Osteoblast (primary cell): ENCODE results near the gene RANBP3. TPM values are rescaled to one million over a fixed set of nuclear protein-coding genes. Genes with fewer than 3 reads are reported as not detected.

Experiments used
- DNase-seq: peaks from one replicate; pipeline ENCODE4 v3.0.0; 2011; ENCODE audit warnings: low spot score, mixed read lengths; ENCODE audit not compliant: insufficient read length; ENCODE audit errors: missing footprints
- H2AFZ ChIP-seq: 2 replicates; pipeline ENCODE4 v1.6.0; 2011; ENCODE audit warnings: mild to moderate bottlenecking, low read length
- H3K27ac ChIP-seq: 2 replicates; pipeline ENCODE4 v1.5.1; 2011; ENCODE audit warnings: mild to moderate bottlenecking, low read depth, low read length, moderate library complexity
- H3K27me3 ChIP-seq: 2 replicates; pipeline ENCODE4 v1.6.0; 2012; ENCODE audit warnings: mild to moderate bottlenecking, control low read depth, inconsistent platforms, low read length, moderate library complexity; ENCODE audit not compliant: insufficient read depth
- H3K36me3 ChIP-seq: 2 replicates; pipeline ENCODE4 v1.5.1; 2011; ENCODE audit warnings: mild to moderate bottlenecking, low read length, control low read depth, moderate library complexity; ENCODE audit not compliant: insufficient read depth
- H3K4me1 ChIP-seq: 2 replicates; pipeline ENCODE4 v1.5.1; 2011; ENCODE audit warnings: mild to moderate bottlenecking, low read length, control low read depth, moderate library complexity; ENCODE audit not compliant: insufficient read depth
- H3K4me2 ChIP-seq: 2 replicates; pipeline ENCODE4 v1.6.0; 2011; ENCODE audit warnings: mild to moderate bottlenecking, low read length; ENCODE audit not compliant: insufficient read depth
- H3K4me3 ChIP-seq: fragments of 200-600 bp; sonication (generic); 3 replicates; pipeline ENCODE4 v1.5.1; 2012; ENCODE audit warnings: mild to moderate bottlenecking, low read length, inconsistent platforms; ENCODE audit not compliant: insufficient read depth
- H3K79me2 ChIP-seq: 2 replicates; pipeline ENCODE4 v1.6.0; 2012; ENCODE audit warnings: mild to moderate bottlenecking, low read length, control low read depth, inconsistent platforms; ENCODE audit not compliant: insufficient read depth
- H3K9me3 ChIP-seq: 2 replicates; pipeline ENCODE4 v1.5.1; 2011; ENCODE audit warnings: low read depth, low read length, control low read depth
- H4K20me1 ChIP-seq: 2 replicates; pipeline ENCODE4 v1.6.0; 2012; ENCODE audit warnings: mild to moderate bottlenecking, low read length, control low read depth; ENCODE audit not compliant: insufficient read depth
- CTCF ChIP-seq: IDR thresholded peaks from 2 replicates; pipeline ENCODE4 v1.5.1; 2011; ENCODE audit warnings: mild to moderate bottlenecking, low read depth, low read length, moderate library complexity; ENCODE audit errors: extremely low read depth
- total RNA-seq: library from RNA; depleted of rRNA; stranded (reverse); fragments of >200 nt; gene quantifications from 2 replicates; pipeline ENCODE4 v1.2.3, GENCODE V29; 2012

The RANBP3 gene
- total RNA-seq, 1 donor: 40.5 TPM

- no peak overlapping the region for H3K4me3 ChIP-seq
- H3K9me3 ChIP-seq: no peaks in the 10 kb centered on the region
- no peak for TF ChIP-seq CTCF
- no peaks in the 10 kb centered on the region for H3K36me3 ChIP-seq
- DNase-seq: peak; percentile 5
- no peaks in the 10 kb centered on the region for H3K79me2 ChIP-seq
- H3K4me2 ChIP-seq: no peak overlapping the region
- no peak overlapping the region for H2AFZ ChIP-seq
- no peaks in the 10 kb centered on the region for H3K4me1 ChIP-seq
- H4K20me1 ChIP-seq: no peaks in the 10 kb centered on the region
- no peak overlapping the region for H3K27ac ChIP-seq
- H3K27me3 ChIP-seq: no peaks in the 10 kb centered on the region
These were observed 21.8 kb upstream of the RANBP3 start for GRCh38 chr19:5999693-6000092.

GRCh38 chr19:5997371-5997770, 19.4 kb upstream of the RANBP3 start:
- H3K4me2 ChIP-seq: no peak overlapping the region
- no peaks in the 10 kb centered on the region for H3K9me3 ChIP-seq
- H3K79me2 ChIP-seq: no peaks in the 10 kb centered on the region
- H3K4me1 ChIP-seq: no peaks in the 10 kb centered on the region
- H2AFZ ChIP-seq: no peak overlapping the region
- no peaks in the 10 kb centered on the region for H4K20me1 ChIP-seq
- H3K27ac ChIP-seq: no peak overlapping the region
- H3K27me3 ChIP-seq: no peaks in the 10 kb centered on the region
- DNase-seq: peak; percentile 19
- no peak overlapping the region for H3K4me3 ChIP-seq
- TF ChIP-seq CTCF: no peak
- no peaks in the 10 kb centered on the region for H3K36me3 ChIP-seq

- Histone ChIP-seq H4K20me1 (no peaks in the 10 kb centered on the region), H3K79me2 (no peaks in the 10 kb centered on the region), H3K27ac (no peak overlapping the region), H3K4me3 (no peak overlapping the region), H3K4me2 (no peak overlapping the region), H2AFZ (no peak overlapping the region), H3K27me3 (no peaks in the 10 kb centered on the region), H3K9me3 (no peaks in the 10 kb centered on the region), H3K36me3 (no peaks in the 10 kb centered on the region), H3K4me1 (no peaks in the 10 kb centered on the region)
- no peak for TF ChIP-seq CTCF
- peak; percentile 53 for DNase-seq
These were observed 18.8 kb upstream of the RANBP3 start for GRCh38 chr19:5996623-5997320.

GRCh38 chr19:5996102-5996501, 18.2 kb upstream of the RANBP3 start:
- H3K79me2 ChIP-seq: no peaks in the 10 kb centered on the region
- H3K27me3 ChIP-seq: no peaks in the 10 kb centered on the region
- no peaks in the 10 kb centered on the region for H3K4me1 ChIP-seq
- no peak overlapping the region for H2AFZ ChIP-seq
- H4K20me1 ChIP-seq: no peaks in the 10 kb centered on the region
- H3K9me3 ChIP-seq: no peaks in the 10 kb centered on the region
- DNase-seq: peak; percentile 3
- H3K36me3 ChIP-seq: no peaks in the 10 kb centered on the region
- H3K4me3 ChIP-seq: no peak overlapping the region
- TF ChIP-seq CTCF: no peak
- H3K27ac ChIP-seq: no peak overlapping the region
- H3K4me2 ChIP-seq: no peak overlapping the region
